GM23338 (cell line): ENCODE measurements around the gene CLSTN2. TPM values are rescaled to one million over a fixed set of nuclear protein-coding genes. Genes with fewer than 3 reads are reported as not detected.

ENCODE experiments used
- ATAC-seq: fragments of 200-7000 bp; cut with Tn5 transposase; 3 replicates; pipeline ENCODE4 v1.9.1; 2020
- DNase-seq: peaks from one replicate; pipeline ENCODE4 v3.0.0-alpha.2; 2015; ENCODE audit warnings: low spot score
- H2AFZ ChIP-seq: fragments of 200-600 bp; sonication (generic); 2 replicates; pipeline ENCODE4 v1.8.0; 2016; ENCODE audit warnings: antibody characterized with exemption, mild to moderate bottlenecking, moderate library complexity
- H3F3A ChIP-seq: fragments of 200-600 bp; sonication (generic); replicated peaks from 2 replicates; pipeline ENCODE4 v1.8.0; 2017; ENCODE audit warnings: antibody characterized with exemption, mixed run types, low read depth
- H3K27ac ChIP-seq: fragments of 200-600 bp; sonication (generic); 2 replicates; pipeline ENCODE4 v1.6.1; 2016; ENCODE audit warnings: low read depth
- H3K27me3 ChIP-seq: fragments of 200-600 bp; sonication (generic); 2 replicates; pipeline ENCODE4 v1.8.0; 2016; ENCODE audit warnings: mild to moderate bottlenecking, mixed run types, moderate library complexity; ENCODE audit not compliant: insufficient read depth
- H3K36me3 ChIP-seq: fragments of 200-600 bp; sonication (generic); 2 replicates; pipeline ENCODE4 v1.8.0; 2016; ENCODE audit warnings: mild to moderate bottlenecking; ENCODE audit not compliant: insufficient read depth
- H3K4me1 ChIP-seq: fragments of 200-600 bp; sonication (generic); 2 replicates; pipeline ENCODE4 v1.8.0; 2016; ENCODE audit warnings: mild to moderate bottlenecking, moderate library complexity; ENCODE audit not compliant: insufficient read depth
- H3K4me2 ChIP-seq: fragments of 200-600 bp; sonication (generic); 2 replicates; pipeline ENCODE4 v1.7.1; 2017; ENCODE audit warnings: mixed run types
- H3K4me3 ChIP-seq: fragments of 200-600 bp; sonication (generic); 2 replicates; pipeline ENCODE4 v1.6.1; 2016; ENCODE audit warnings: mixed run types
- H3K79me2 ChIP-seq: fragments of 200-600 bp; sonication (generic); replicated peaks from 2 replicates; pipeline ENCODE4 v1.8.0; 2017; ENCODE audit warnings: mild to moderate bottlenecking; ENCODE audit not compliant: insufficient read depth
- H3K9me2 ChIP-seq: fragments of 200-600 bp; sonication (generic); 2 replicates; pipeline ENCODE4 v1.8.0; 2017; ENCODE audit not compliant: insufficient read depth
- H4K20me1 ChIP-seq: fragments of 200-600 bp; sonication (generic); replicated peaks from 2 replicates; pipeline ENCODE4 v1.8.0; 2017; ENCODE audit warnings: mild to moderate bottlenecking; ENCODE audit not compliant: insufficient read depth
- H3K27ac Mint-ChIP-seq: 2 replicates; pipeline ENCODE4 v1.8.0; 2020; ENCODE audit warnings: inconsistent platforms, mild to moderate bottlenecking, moderate library complexity, mixed read lengths
- H3K27me3 Mint-ChIP-seq: 3 replicates; pipeline ENCODE4 v1.8.0; 2022; ENCODE audit warnings: low read depth, mild to moderate bottlenecking, moderate library complexity, mixed read lengths, inconsistent platforms; ENCODE audit not compliant: insufficient read depth, poor library complexity
- H3K36me3 Mint-ChIP-seq: 3 replicates; pipeline ENCODE4 v1.8.0; 2021; ENCODE audit warnings: low read depth, mild to moderate bottlenecking, inconsistent platforms, moderate library complexity, mixed read lengths
- H3K4me1 Mint-ChIP-seq: 3 replicates; pipeline ENCODE4 v1.8.0; 2020; ENCODE audit warnings: mild to moderate bottlenecking, inconsistent platforms, mixed read lengths
- H3K4me3 Mint-ChIP-seq: 3 replicates; pipeline ENCODE4 v1.8.0; 2021; ENCODE audit warnings: moderate library complexity, mild to moderate bottlenecking, inconsistent platforms, mixed read lengths
- H3K9me3 Mint-ChIP-seq: 3 replicates; pipeline ENCODE4 v1.8.0; 2020; ENCODE audit warnings: moderate library complexity, mild to moderate bottlenecking, inconsistent platforms, mixed read lengths
- ETS1 ChIP-seq: IDR thresholded peaks from 2 replicates; pipeline ENCODE4 v1.6.1; 2016; ENCODE audit warnings: antibody characterized with exemption
- EZH2 ChIP-seq: fragments of 200-600 bp; sonication (generic); IDR thresholded peaks from one replicate; pipeline ENCODE4 v1.8.0; 2017; ENCODE audit warnings: antibody characterized with exemption, mild to moderate bottlenecking, low read depth; ENCODE audit not compliant: unreplicated experiment
- EZH2phosphoT487 ChIP-seq: fragments of 200-600 bp; sonication (generic); IDR thresholded peaks from one replicate; pipeline ENCODE4 v1.8.1; 2018; ENCODE audit warnings: antibody characterized with exemption; ENCODE audit not compliant: unreplicated experiment
- NANOG ChIP-seq: IDR thresholded peaks from 2 replicates; pipeline ENCODE4 v1.6.1; 2016; ENCODE audit warnings: antibody characterized with exemption, borderline replicate concordance
- POLR2AphosphoS5 ChIP-seq: IDR thresholded peaks from 2 replicates; pipeline ENCODE4 v1.6.1; 2016; ENCODE audit warnings: antibody characterized with exemption, low read depth
- REST ChIP-seq: IDR thresholded peaks from one replicate; pipeline ENCODE4 v1.6.1; 2018; ENCODE audit warnings: antibody characterized with exemption; ENCODE audit not compliant: unreplicated experiment
- STAT1 ChIP-seq: IDR thresholded peaks from one replicate; pipeline ENCODE4 v1.6.1; 2016; ENCODE audit warnings: antibody characterized with exemption; ENCODE audit not compliant: unreplicated experiment
- ZNF114 ChIP-seq: fragments of 250-450 bp; sonication (Bioruptor Pico); IDR thresholded peaks from 2 replicates; pipeline ENCODE4 v1.5.0; 2020; ENCODE audit warnings: mild to moderate bottlenecking, moderate library complexity
- ZNF331 ChIP-seq: fragments of 250-450 bp; sonication (Bioruptor Pico); IDR thresholded peaks from 2 replicates; pipeline ENCODE4 v1.5.0; 2020; ENCODE audit warnings: low read depth, mild to moderate bottlenecking, moderate library complexity
- ZNF462 ChIP-seq: fragments of 250-450 bp; sonication (Bioruptor Pico); IDR thresholded peaks from 2 replicates; pipeline ENCODE4 v1.5.0; 2020; ENCODE audit warnings: mild to moderate bottlenecking, moderate library complexity
- polyA plus RNA-seq: library from polyadenylated mRNA; unstranded; fragments of >200 nt; fragmentation: Nextera tagmentation; extraction: Ambion mirVana; gene quantifications from 2 replicates; pipeline ENCODE4 v1.2.1, GENCODE V29; 2016
- total RNA-seq: library from RNA; depleted of rRNA; stranded (reverse); fragments of >200 nt; shearing (Covaris generic); gene quantifications from 2 replicates; pipeline ENCODE4 v1.2.3, GENCODE V29; 2014

CLSTN2 gene
- total and polyA plus RNA-seq, 2 experiments from 2014 or later, result 0.11 to 0.83 TPM

- H3K27me3 Mint-ChIP-seq, result peaks cover 6% of the 10 kb centered on the region
- H3K4me2 ChIP-seq, result no peak overlapping the region
- H3K4me1 Mint-ChIP-seq, result peaks cover 25% of the 10 kb centered on the region
- H3K9me2 ChIP-seq, result peaks cover 11% of the 10 kb centered on the region
- peaks cover 13% of the 10 kb centered on the region for H3K4me1 ChIP-seq
- H3K79me2 ChIP-seq, result no peaks in the 10 kb centered on the region
- TF ChIP-seq REST, result no peak
- no peak for TF ChIP-seq EZH2
- no peak for TF ChIP-seq ETS1
- no peak for TF ChIP-seq NANOG
- no peak for TF ChIP-seq POLR2AphosphoS5
- TF ChIP-seq STAT1, result no peak
- no peak for TF ChIP-seq EZH2phosphoT487
- TF ChIP-seq ZNF331 (CRISPR knock-in tag), result no peak
- no peak for TF ChIP-seq ZNF114 (CRISPR knock-in tag)
- no peak for TF ChIP-seq ZNF462 (CRISPR knock-in tag)
- ATAC-seq (no peak), DNase-seq (no peak)
- H2AFZ ChIP-seq, result no peak overlapping the region
- no peaks in the 10 kb centered on the region for H4K20me1 ChIP-seq
- H3K27ac Mint-ChIP-seq, result no peak overlapping the region
- no peak overlapping the region for H3K27ac ChIP-seq
- no peaks in the 10 kb centered on the region for H3K36me3 ChIP-seq
- no peaks in the 10 kb centered on the region for H3K27me3 ChIP-seq
- no peak overlapping the region for H3K4me3 Mint-ChIP-seq
- H3K9me3 Mint-ChIP-seq, result no peaks in the 10 kb centered on the region
- H3K36me3 Mint-ChIP-seq, result no peaks in the 10 kb centered on the region; the same call in 2 of the 3 replicates
- H3F3A ChIP-seq, result 0 out of 2 replicates have a peak, but pooled peaks cover 6% of the 10 kb centered on the region
- H3K4me3 ChIP-seq, result no peak overlapping the region
Measured at GRCh38 chr3:140338916-140339315, 403.9 kb downstream of the CLSTN2 start.
